Islet of Langerhans (tissue), 1 donor: ENCODE measurements around the gene ORAI1.
"Not testable (repeated sequence)": the region's sequence is repeated elsewhere in the genome, so short reads cannot be mapped to it uniquely, and the experiment has no call there.

Experiments
- FAIRE-seq: peaks from one replicate; lab custom pipeline; 2011; peaks lifted over from hg19 to GRCh38; lab: Jason Lieb, UNC

ORAI1 gene

GRCh38 chr12:121626087-121626852, at the start of gene ORAI1:
Gene ORAI1 (plus strand): TSS chr12:121626530.
- FAIRE-seq = no peak

GRCh38 chr12:121576851-121577391, 49.4 kb upstream of the ORAI1 start:
- FAIRE-seq = no peak

GRCh38 chr12:121577443-121578180, 48.7 kb upstream of the ORAI1 start:
- FAIRE-seq = no peak

- FAIRE-seq = no peak
Measured at GRCh38 chr12:121578230-121579189, 47.8 kb upstream of the ORAI1 start.

GRCh38 chr12:121579190-121579791, 47.0 kb upstream of the ORAI1 start:
- no peak for FAIRE-seq

GRCh38 chr12:121579981-121580868, 46.1 kb upstream of the ORAI1 start:
- FAIRE-seq = no peak

GRCh38 chr12:121580959-121581685, 45.2 kb upstream of the ORAI1 start, which contains the start of gene KDM2B:
Gene KDM2B (minus strand): TSS chr12:121581023. CDS start chr12:121580911, 112 bp downstream.
- no peak for FAIRE-seq

GRCh38 chr12:121581686-121582429, 44.5 kb upstream of the ORAI1 start:
- no peak for FAIRE-seq

- no peak for FAIRE-seq
Measured at GRCh38 chr12:121582583-121583333, 43.6 kb upstream of the ORAI1 start.

- not testable (repeated sequence) for FAIRE-seq
Measured at GRCh38 chr12:121583334-121583661, 43.0 kb upstream of the ORAI1 start.

GRCh38 chr12:121584885-121585284, 41.4 kb upstream of the ORAI1 start:
- not testable (repeated sequence) for FAIRE-seq

- FAIRE-seq = no peak
Measured at GRCh38 chr12:121590476-121591143, 35.7 kb upstream of the ORAI1 start.

- no peak for FAIRE-seq
Measured at GRCh38 chr12:121592320-121592719, 34.0 kb upstream of the ORAI1 start.

GRCh38 chr12:121595520-121595919, 30.8 kb upstream of the ORAI1 start:
- FAIRE-seq = no peak

- no peak for FAIRE-seq
Measured at GRCh38 chr12:121596526-121596925, 29.8 kb upstream of the ORAI1 start.

- no peak for FAIRE-seq
Measured at GRCh38 chr12:121600702-121601336, 25.5 kb upstream of the ORAI1 start.

- no peak for FAIRE-seq
Measured at GRCh38 chr12:121602766-121603165, 23.6 kb upstream of the ORAI1 start.
